Measurements from ENCODE around the gene ASB10. TPM values are rescaled to one million over a fixed set of nuclear protein-coding genes. Genes with fewer than 3 reads are reported as not detected.

Gene ASB10
- total RNA-seq, 1 experiment from 2014 or later = not detected

GRCh38 chr7:151148319-151149259 is 38.5 kb downstream of the ASB10 start:
- no peak for DNase-seq (ENCODE audit: low spot score)
- CTCF ChIA-PET = interaction anchor here (0.7 to 5.6 kb wide), 5 partner anchors 10 to 95 kb away, joined by 3 to 25 read pairs (median 7); partner anchors contain the start of gene GBX1
- H3K27ac Mint-ChIP-seq = no peak overlapping the region
- ATAC-seq = no peak
- no peak for TF ChIP-seq SOX15 (CRISPR knock-in tag; IDR thresholded peaks at IDR 0.05)
- no peak for TF ChIP-seq FOXP4 (CRISPR knock-in tag; IDR thresholded peaks at IDR 0.05)
- no peak for TF ChIP-seq ZNF121 (CRISPR knock-in tag; IDR thresholded peaks at IDR 0.05)
- TF ChIP-seq JUN (CRISPR knock-in tag; IDR thresholded peaks at IDR 0.05) = no peak
- TF ChIP-seq NFYB (CRISPR knock-in tag; conservative IDR thresholded peaks at IDR 0.05; ENCODE audit: low read depth) = no peak
- TF ChIP-seq FOXJ3 (CRISPR knock-in tag; IDR thresholded peaks at IDR 0.05; ENCODE audit: borderline replicate concordance) = no peak
- TF ChIP-seq ESRRA (CRISPR knock-in tag; IDR thresholded peaks at IDR 0.05; ENCODE audit: borderline replicate concordance) = no peak
- TF ChIP-seq ZMAT4 (CRISPR knock-in tag; IDR thresholded peaks at IDR 0.05) = no peak
- no peak for TF ChIP-seq MAX (CRISPR knock-in tag; IDR thresholded peaks at IDR 0.05)
- no peak for TF ChIP-seq USF1 (CRISPR knock-in tag; IDR thresholded peaks at IDR 0.05)
- TF ChIP-seq RORB (CRISPR knock-in tag; IDR thresholded peaks at IDR 0.05) = no peak
- TF ChIP-seq TCF7 (CRISPR knock-in tag; IDR thresholded peaks at IDR 0.05; ENCODE audit: low read depth) = no peak
- TF ChIP-seq MLX (CRISPR knock-in tag; IDR thresholded peaks at IDR 0.05) = no peak
- TF ChIP-seq STAT6 (CRISPR knock-in tag; conservative IDR thresholded peaks at IDR 0.05; ENCODE audit: low read depth) = no peak
- TF ChIP-seq MXD4 (CRISPR knock-in tag; IDR thresholded peaks at IDR 0.05; ENCODE audit: borderline replicate concordance) = no peak
- no peak for TF ChIP-seq GTF2I (CRISPR knock-in tag; conservative IDR thresholded peaks at IDR 0.05)
- TF ChIP-seq EMX1 (CRISPR knock-in tag; IDR thresholded peaks at IDR 0.05) = no peak
- TF ChIP-seq ATF2 (CRISPR knock-in tag; IDR thresholded peaks at IDR 0.05; ENCODE audit: borderline replicate concordance, low read depth) = no peak
- no peak for TF ChIP-seq ERG (CRISPR knock-in tag; IDR thresholded peaks at IDR 0.05)
- TF ChIP-seq CBFB (CRISPR knock-in tag; IDR thresholded peaks at IDR 0.05; ENCODE audit: low read depth) = no peak
- H3K4me1 Mint-ChIP-seq = peaks cover 21% of the 10 kb centered on the region
- peaks cover 8% of the 10 kb centered on the region for H3K36me3 Mint-ChIP-seq
- no peak overlapping the region for H3K4me3 Mint-ChIP-seq
- POLR2A ChIA-PET = interaction anchor here (1.0 to 1.5 kb wide), 2 partner anchors 10 to 79 kb away, joined by 3 to 5 read pairs; partner anchors contain the start of gene ABCF2
- H3K9me3 Mint-ChIP-seq = no peaks in the 10 kb centered on the region
- peaks cover 6% of the 10 kb centered on the region for H3K27me3 Mint-ChIP-seq (ENCODE audit: low read depth)
